ENCODE data around the gene RPP30.

DNA sequence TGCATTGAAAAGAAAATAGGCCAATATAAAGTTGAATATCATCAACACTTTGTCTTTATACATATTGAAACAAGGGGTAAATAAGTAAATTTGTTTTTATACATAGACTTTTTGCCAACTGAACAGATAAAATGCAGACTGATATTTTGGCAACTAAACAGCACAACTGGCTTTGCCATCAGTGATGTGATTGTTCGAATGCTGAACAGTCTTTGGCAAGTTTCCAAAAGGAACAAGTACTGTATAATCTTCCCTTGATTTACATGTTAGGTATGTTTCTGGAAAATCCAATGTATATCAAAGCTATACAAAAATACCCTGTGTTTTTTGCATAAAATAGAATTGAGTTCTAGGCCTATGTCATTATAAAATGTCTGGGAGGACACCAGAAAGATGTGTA lies 67.3 kb downstream of the RPP30 start:
- TF ChIP-seq, protein P1, sequence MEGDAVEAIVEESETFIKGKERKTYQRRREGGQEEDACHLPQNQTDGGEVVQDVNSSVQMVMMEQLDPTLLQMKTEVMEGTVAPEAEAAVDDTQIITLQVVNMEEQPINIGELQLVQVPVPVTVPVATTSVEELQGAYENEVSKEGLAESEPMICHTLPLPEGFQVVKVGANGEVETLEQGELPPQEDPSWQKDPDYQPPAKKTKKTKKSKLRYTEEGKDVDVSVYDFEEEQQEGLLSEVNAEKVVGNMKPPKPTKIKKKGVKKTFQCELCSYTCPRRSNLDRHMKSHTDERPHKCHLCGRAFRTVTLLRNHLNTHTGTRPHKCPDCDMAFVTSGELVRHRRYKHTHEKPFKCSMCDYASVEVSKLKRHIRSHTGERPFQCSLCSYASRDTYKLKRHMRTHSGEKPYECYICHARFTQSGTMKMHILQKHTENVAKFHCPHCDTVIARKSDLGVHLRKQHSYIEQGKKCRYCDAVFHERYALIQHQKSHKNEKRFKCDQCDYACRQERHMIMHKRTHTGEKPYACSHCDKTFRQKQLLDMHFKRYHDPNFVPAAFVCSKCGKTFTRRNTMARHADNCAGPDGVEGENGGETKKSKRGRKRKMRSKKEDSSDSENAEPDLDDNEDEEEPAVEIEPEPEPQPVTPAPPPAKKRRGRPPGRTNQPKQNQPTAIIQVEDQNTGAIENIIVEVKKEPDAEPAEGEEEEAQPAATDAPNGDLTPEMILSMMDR (IDR thresholded peaks at IDR 0.05; ENCODE audit: insufficient read depth, low read length, poor library complexity, severe bottlenecking) = no peak
- no peak for TF ChIP-seq EZH2phosphoT487 (conservative IDR thresholded peaks at IDR 0.05; ENCODE audit: low read length)

All from SU-DHL-6 (cell line).